NCI-H460 (cell line): ENCODE results near the gene KIF13A. TPM values are rescaled to one million over a fixed set of nuclear protein-coding genes. Genes with fewer than 3 reads are reported as not detected.
A peak's percentile ranks its signal among the peaks of the same experiment; 100 is the strongest.
"Not testable (repeated sequence)": the region's sequence is repeated elsewhere in the genome, so short reads cannot be mapped to it uniquely, and the experiment has no call there.

Source experiments
- DNase-seq: peaks from one replicate; pipeline ENCODE4 v3.0.0-alpha.2; 2016; ENCODE audit warnings: low read depth; ENCODE audit errors: extremely low read depth
- polyA plus RNA-seq: library from polyadenylated mRNA; depleted of rRNA; stranded (reverse); fragments of >200 nt; gene quantifications from 2 replicates; pipeline ENCODE4 v1.2.3, GENCODE V29; 2014; cell fraction: nucleus; rRNA removed
- total RNA-seq: library from RNA; depleted of rRNA; stranded (reverse); fragments of >200 nt; shearing (Covaris generic); gene quantifications from 2 replicates; pipeline ENCODE4 v1.2.3, GENCODE V29; 2014; rRNA removed

Gene KIF13A
- 13.3 and 16.9 TPM in 2 replicates for total RNA-seq
- 4.8 and 10.4 TPM in 2 replicates for polyA plus RNA-seq

DNA sequence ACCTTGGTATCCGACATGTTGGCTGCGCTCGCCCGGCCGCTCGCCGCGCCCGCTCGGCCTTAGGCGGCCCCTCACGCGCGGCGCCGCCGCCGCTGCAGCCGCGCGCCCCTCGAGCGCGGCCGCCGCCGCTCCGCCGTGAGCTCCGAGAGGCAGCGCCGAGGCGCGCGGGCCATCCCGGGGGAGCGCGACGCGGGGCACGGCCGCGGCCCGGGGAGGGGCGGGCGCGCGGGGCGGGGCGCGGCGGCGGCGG, at the start of gene KIF13A:
KIF13A (minus strand) TSS at position 189 of the 250 bp plus-strand sequence; CDS start at position 17, 172 bp downstream.
- no peak for DNase-seq

GRCh38 chr6:18036781-18037180, 49.3 kb upstream of the KIF13A start:
- no peak for DNase-seq

DNA sequence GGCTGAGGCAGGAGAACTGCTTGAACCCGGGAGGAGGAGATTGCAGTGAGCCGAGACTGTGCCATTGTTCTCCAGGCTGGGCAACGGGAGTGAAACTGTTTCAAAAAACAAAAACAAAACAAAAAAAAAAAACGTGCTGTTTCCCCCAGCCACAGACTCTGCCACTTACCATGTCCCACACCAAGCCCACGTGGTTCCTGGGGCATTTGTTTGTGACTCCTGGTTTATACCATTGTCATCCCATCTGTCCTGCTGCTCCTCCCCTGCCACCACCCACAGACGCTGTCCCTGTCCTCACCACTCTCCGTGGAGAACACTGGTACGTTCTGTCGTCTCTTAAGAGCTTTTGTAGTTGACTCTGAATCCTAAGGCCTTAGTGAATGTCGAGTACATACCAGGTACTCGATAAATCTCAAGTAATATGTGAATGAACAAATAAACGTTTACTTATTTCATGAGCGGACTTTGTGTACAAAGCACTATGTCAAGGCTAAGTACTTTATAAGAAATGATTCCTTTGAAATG, 48.0 kb upstream of the KIF13A start:
- DNase-seq = no peak

GRCh38 chr6:18034798-18035202, 47.4 kb upstream of the KIF13A start:
- DNase-seq = peak; percentile 3

DNA sequence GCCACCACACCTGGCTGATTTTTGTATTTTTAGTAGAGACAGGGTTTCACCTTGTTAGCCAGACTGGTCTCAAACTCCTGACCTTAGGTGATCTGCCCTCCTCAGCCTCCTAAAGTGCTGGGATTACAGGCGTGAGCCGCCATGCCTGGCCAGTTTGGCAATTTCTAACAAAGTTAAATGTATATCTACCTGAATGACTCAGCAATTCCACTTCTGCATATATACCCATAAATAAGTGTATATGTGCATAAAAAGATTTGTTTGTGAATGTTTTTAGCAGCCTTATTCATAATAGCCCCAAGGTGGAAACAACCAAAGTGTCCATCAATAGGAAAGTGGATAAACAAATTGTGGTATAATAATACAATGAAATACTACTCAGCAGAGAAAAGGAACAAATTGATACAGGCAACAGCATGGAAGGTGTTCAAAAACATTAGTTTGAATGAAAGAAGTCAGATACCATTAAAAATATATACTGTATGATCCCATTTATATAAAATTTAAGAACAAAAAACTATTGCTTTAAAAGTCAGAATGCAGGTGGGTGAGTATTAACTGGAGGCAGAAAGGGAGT, 44.3 kb upstream of the KIF13A start:
- no peak for DNase-seq

GRCh38 chr6:18031189-18031588, 43.8 kb upstream of the KIF13A start:
- DNase-seq = no peak

DNA sequence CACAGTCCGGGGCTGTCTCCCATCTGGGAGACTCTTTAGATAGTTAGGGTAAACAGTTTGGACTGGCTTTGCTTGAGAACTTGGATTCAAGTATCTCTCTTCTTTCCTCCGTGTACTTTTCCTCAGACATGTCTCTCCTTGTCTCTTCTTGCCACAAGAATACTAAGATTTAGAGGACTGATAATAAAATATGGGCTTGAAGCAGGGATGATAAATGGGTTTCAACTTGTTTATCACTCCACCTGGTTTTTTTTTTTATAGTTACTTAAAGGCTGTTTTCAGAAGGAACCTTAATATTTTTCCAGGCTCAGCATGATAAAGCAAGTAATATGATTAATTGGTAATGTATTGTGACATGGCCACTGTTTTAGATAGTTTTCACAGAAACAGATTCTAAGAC, 40.9 kb upstream of the KIF13A start:
- no peak for DNase-seq

DNA sequence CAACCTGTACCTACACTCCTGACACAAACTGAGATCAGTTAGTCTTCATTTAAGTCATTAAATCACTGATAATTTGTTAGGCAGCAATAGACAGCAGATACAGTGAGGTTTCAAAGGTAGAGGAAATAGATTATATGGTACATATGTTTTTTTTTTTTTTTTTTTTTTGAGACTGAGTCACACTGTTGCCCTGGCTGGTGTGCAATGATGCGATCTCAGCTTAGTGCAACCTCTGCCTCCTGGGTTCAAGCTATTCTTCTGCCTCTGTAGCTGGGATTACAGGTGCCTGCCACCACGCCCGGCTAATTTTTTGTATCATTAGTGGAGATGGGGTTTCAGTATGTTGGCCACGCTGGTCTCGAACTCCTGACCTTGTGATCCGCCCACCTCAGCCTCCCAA, 38.2 kb upstream of the KIF13A start:
- DNase-seq = no peak

DNA sequence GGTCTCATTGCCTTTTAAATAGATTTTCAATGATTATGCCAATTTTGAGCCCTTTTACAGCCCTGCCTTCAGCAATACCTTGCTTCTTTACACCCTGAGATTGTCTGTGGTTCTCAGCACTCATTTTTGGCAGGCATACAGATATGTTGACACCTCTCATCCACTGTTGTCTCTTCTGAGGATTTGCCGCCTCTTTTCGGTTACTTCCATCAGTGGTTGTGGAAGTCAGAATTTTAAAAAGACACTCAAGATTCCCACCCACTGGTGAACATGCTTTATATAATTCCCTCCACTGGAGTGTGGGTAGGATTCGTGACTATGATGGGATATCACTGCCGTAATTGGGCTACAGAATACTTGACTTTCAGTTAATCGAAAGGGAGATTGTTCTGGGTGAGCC, 37.4 kb upstream of the KIF13A start:
- no peak for DNase-seq

DNA sequence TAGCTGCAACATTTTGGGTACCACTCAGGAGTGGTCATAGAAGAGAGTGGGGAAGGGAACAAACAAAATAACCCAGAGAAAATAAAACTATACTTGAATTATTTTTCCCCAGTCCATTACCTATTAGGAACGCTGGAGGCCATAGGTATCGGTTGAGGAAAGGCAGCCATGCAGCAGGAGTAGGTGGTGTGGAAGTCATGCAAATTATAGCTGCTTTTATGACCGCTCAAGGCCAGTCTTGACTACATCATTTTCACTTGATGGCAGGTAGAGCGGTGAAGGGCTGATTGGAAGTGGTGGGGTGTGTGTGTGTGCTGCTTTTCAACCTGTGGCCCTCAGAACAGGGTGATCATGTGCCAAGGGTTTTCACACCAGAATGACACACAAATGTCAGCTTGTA, 36.5 kb upstream of the KIF13A start:
- DNase-seq = no peak

GRCh38 chr6:18022398-18023231, 35.2 kb upstream of the KIF13A start:
- DNase-seq = no peak

- DNase-seq = no peak
These were observed 33.9 kb upstream of the KIF13A start for GRCh38 chr6:18021166-18021850.

DNA sequence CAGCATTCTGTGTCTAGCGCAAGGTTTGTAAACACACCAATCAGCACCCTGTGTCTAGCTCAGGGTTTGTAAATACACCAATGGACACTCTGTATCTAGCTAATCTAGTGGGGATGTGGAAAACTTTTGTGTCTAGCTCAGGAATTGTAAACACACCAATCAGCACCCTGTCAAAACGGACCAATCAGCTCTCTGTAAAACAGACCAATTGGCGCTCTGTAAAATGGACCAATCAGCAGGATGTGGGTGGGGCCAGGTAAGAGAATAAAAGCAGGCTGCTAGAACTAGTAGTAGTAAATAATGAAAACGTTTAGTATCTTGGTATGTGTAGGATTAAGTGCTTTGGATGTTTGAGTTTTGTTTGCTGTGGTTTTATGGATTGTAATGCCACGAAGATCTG, 33.1 kb upstream of the KIF13A start:
- not testable (repeated sequence) for DNase-seq

GRCh38 chr6:18019539-18020534, 32.4 kb upstream of the KIF13A start:
- DNase-seq = no peak

- not testable (repeated sequence) for DNase-seq
These were observed 31.7 kb upstream of the KIF13A start for GRCh38 chr6:18019133-18019532.

DNA sequence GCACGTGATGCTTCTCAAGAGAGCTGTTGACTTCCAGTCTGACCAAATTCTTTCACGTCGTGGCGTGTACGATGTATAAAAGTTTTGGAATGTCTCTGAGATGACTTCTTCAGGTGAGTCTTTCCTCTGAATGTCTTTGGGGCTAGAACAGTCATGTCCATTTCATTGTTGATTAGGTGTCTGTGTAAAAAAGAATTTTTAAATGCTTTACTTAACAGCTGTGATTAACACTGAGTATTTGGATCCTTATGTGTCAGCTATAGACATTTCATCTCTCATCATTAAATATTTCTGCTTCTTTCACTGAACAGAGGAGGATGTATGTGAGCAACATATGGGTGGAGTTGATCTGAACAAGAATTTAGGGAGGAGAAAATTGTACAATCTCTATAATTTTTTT, 29.3 kb upstream of the KIF13A start:
- no peak for DNase-seq

DNA sequence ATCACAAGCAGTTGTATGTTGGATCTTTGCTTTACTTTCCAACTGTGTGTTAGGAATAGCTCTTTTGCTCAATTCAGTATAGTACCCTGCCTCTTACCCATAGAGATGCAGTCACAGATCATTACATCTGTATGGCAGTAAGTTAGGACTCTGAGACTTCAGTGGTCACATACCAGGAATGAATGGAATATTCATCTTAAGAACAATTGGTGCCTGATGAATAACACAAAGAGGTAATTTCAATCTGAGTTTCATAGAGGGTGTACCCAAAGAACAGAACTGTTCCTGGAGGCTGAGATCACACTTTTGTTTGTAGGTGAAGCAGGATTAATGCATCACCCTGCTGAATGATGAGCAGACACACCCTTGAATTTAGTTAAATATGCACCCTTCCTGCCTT, 28.7 kb upstream of the KIF13A start:
- no peak for DNase-seq

- DNase-seq = no peak
These were observed 23.9 kb upstream of the KIF13A start for GRCh38 chr6:18011287-18011686.

GRCh38 chr6:18010540-18010939, 23.1 kb upstream of the KIF13A start:
- DNase-seq = not testable (repeated sequence)

DNA sequence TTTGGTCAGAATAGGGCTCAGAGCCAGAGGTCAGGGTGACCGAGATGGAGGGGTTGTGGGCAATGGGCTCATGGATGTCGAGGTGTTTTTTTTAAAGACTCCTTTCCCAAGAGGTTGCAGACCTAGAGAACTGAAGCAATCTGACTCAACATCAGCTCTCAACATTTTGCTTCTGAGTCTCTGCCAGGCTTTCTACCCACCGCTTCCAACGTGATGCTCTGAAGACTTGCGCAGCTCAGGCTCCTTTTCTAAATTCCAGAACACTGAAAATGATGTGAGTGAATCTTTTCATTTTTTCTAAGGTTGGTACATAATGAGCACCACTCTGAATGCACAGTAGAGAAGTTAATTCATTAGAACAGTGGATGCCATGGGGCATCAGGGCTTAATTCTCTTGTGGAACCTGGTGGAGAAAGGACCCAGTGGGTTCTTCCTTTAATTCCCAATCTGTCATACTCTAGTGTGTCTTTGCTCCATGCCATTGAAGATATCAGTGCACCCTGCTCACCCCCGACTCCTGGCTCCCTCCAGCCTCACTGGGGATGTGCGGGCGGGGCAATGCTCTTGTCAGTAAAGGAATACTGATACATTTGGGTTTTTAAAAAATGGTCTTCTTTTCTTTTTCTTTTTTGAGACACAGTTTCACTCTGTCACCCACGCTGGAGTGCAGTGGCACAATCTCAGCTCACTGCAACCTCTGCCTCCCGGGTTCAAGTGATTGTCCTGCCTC, 17.0 kb upstream of the KIF13A start:
- no peak for DNase-seq
